Mesothelial cell of epicardium (in vitro differentiated cells): Measurements from ENCODE around the gene RBM15. TPM values are rescaled to one million over a fixed set of nuclear protein-coding genes. Genes with fewer than 3 reads are reported as not detected.
A peak's percentile ranks its signal among the peaks of the same experiment; 100 is the strongest.

Experiments used
- DNase-seq, 2 experiments: peaks; one replicate each; pipeline ENCODE4 v3.0.0; 2021; ENCODE audit warnings: low spot score in 2 of 2; ENCODE audit not compliant: unreplicated experiment in 2 of 2
- H3K27ac Mint-ChIP-seq: 2 replicates; pipeline ENCODE4 v1.8.0; 2021; ENCODE audit warnings: mixed read lengths
- H3K27me3 Mint-ChIP-seq: 2 replicates; pipeline ENCODE4 v1.8.0; 2021; ENCODE audit warnings: low read depth, mixed read lengths
- H3K36me3 Mint-ChIP-seq: 2 replicates; pipeline ENCODE4 v1.8.0; 2021; ENCODE audit warnings: mixed read lengths
- H3K4me1 Mint-ChIP-seq: 2 replicates; pipeline ENCODE4 v1.8.0; 2021; ENCODE audit warnings: mixed read lengths
- H3K4me3 Mint-ChIP-seq: 2 replicates; pipeline ENCODE4 v1.8.0; 2021; ENCODE audit warnings: mild to moderate bottlenecking, moderate library complexity, mixed read lengths
- H3K9me3 Mint-ChIP-seq: 2 replicates; pipeline ENCODE4 v1.8.0; 2021; ENCODE audit warnings: mixed read lengths
- total RNA-seq: library from RNA; stranded (reverse); gene quantifications from 3 replicates; pipeline ENCODE4 v1.2.1, GENCODE V29; 2021
- TF ChIP-seq, protein P1 (sequence below): fragments of 200-600 bp; sonication (generic); IDR thresholded peaks from one replicate; pipeline ENCODE4 v1.5.0; 2021; ENCODE audit warnings: antibody characterized with exemption; ENCODE audit not compliant: unreplicated experiment

RBM15 gene
- total RNA-seq, 1 donor from 2014 or later, result 41.0 TPM

DNA sequence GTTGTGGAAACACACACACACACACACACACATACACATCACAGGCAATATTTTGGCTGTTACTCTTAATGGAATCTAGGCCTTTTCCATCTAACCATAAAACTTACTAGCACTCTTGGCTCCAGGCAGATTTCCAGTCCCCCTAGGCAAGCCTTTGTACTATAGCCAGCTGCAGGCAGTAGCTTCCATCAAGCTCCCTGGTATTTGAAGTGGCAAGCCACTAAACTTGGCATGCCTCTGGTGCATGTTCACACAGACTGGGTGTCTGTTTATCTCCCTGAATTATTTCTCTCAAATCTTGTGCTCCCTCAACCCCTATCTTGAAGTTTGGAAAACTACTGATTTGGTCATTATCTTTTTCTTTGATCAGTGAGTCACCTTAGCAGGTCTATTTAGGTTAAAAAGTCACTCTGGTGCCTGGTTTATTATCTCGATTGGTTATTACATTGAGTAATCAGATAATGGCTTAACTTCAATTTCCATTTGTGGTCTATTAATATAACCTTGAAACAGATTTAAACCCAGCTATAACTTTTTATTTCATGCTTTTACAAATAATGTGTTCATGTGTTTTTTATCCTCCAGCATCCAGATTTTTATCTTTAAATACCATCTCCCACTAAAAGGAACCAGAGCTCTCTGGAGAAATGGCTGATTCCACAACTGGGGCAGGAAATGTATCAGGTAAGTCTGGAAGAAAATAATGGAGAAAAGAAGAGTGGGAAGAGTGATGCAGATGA lies 2.7 kb upstream of the RBM15 start:
- TF ChIP-seq, protein P1, sequence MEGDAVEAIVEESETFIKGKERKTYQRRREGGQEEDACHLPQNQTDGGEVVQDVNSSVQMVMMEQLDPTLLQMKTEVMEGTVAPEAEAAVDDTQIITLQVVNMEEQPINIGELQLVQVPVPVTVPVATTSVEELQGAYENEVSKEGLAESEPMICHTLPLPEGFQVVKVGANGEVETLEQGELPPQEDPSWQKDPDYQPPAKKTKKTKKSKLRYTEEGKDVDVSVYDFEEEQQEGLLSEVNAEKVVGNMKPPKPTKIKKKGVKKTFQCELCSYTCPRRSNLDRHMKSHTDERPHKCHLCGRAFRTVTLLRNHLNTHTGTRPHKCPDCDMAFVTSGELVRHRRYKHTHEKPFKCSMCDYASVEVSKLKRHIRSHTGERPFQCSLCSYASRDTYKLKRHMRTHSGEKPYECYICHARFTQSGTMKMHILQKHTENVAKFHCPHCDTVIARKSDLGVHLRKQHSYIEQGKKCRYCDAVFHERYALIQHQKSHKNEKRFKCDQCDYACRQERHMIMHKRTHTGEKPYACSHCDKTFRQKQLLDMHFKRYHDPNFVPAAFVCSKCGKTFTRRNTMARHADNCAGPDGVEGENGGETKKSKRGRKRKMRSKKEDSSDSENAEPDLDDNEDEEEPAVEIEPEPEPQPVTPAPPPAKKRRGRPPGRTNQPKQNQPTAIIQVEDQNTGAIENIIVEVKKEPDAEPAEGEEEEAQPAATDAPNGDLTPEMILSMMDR, result no peak
- peak overlapping the region; percentile 50 for H3K4me3 Mint-ChIP-seq
- peak overlapping the region; percentile 88 for H3K27ac Mint-ChIP-seq
- H3K4me1 Mint-ChIP-seq, result peaks cover 38% of the 10 kb centered on the region
- H3K36me3 Mint-ChIP-seq, result peaks cover 3% of the 10 kb centered on the region
- no peak for DNase-seq
- H3K27me3 Mint-ChIP-seq, result no peaks in the 10 kb centered on the region
- no peaks in the 10 kb centered on the region for H3K9me3 Mint-ChIP-seq

DNA sequence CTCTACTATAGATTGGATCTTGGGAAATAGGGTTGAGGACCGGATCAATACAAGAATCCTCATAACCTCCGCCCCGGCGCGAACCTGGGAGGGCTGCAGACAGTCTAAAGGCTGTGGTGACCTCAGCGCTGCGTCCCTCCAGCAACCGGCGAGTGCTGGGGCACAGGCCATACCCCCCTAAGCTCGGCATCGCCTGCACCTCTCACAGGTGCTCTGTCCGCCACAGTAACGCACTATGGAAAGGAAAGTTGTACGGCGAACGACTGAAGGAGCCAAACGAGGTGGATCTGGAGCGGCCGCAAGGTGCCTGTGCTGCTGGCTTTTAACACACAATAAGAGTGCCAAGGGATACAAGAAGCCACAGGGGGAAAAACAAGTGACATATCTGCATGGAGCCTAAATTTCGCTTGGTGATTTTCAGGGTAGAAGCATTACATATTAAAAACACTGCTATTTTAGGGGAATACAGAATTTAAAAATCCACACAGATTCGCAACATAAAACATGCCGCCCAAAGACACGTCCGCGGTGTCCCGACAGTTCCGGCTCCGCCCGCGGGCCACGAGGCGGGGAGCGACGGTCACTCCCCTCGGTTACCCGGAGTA lies 1.4 kb upstream of the RBM15 start:
- no peaks in the 10 kb centered on the region for H3K9me3 Mint-ChIP-seq
- peaks cover 52% of the 10 kb centered on the region for H3K4me1 Mint-ChIP-seq
- no peak overlapping the region for H3K4me3 Mint-ChIP-seq
- peak in 1 of 2 experiments; percentile 45 for DNase-seq
- TF ChIP-seq, protein P1, result no peak
- H3K27me3 Mint-ChIP-seq, result no peaks in the 10 kb centered on the region
- H3K27ac Mint-ChIP-seq, result peak overlapping the region; percentile 97
- peaks cover 6% of the 10 kb centered on the region for H3K36me3 Mint-ChIP-seq

DNA sequence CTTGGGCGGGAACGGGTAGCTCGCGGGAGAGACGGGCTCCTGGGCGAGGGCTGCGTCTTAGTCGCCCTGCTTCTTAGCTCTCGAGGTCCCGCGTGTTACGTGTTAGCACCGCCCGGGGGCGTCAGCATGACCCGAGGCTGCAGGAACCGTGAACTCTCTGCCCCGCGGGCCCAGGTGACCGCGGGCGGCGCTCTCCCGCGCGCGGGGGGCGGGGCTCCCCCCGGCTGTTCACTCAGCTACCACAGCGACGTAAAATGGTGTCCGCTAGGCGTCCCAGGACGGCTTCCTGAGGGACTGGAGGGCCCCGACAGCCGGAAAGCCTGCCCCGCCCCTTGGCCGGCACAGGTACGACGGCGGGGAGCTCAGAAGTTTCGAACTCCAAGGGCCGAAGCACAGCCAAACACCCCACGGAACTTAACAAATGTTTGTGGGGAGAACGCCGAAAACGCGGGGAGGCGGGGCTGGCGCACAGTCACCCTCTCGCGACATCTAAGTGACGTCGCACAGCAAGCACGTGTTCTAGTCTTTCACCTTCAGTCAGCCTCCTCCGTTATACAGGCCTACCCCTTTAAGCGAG lies 780 bp upstream of the RBM15 start:
- DNase-seq, result peak; percentile 88 to 96
- Mint-ChIP-seq H3K27me3 (no peaks in the 10 kb centered on the region), H3K9me3 (no peaks in the 10 kb centered on the region), H3K4me3 (no peak overlapping the region), H3K4me1 (peaks cover 58% of the 10 kb centered on the region), H3K27ac (peak overlapping the region; percentile 97), H3K36me3 (peaks cover 7% of the 10 kb centered on the region)
- TF ChIP-seq, protein P1, result peak; percentile 46

DNA sequence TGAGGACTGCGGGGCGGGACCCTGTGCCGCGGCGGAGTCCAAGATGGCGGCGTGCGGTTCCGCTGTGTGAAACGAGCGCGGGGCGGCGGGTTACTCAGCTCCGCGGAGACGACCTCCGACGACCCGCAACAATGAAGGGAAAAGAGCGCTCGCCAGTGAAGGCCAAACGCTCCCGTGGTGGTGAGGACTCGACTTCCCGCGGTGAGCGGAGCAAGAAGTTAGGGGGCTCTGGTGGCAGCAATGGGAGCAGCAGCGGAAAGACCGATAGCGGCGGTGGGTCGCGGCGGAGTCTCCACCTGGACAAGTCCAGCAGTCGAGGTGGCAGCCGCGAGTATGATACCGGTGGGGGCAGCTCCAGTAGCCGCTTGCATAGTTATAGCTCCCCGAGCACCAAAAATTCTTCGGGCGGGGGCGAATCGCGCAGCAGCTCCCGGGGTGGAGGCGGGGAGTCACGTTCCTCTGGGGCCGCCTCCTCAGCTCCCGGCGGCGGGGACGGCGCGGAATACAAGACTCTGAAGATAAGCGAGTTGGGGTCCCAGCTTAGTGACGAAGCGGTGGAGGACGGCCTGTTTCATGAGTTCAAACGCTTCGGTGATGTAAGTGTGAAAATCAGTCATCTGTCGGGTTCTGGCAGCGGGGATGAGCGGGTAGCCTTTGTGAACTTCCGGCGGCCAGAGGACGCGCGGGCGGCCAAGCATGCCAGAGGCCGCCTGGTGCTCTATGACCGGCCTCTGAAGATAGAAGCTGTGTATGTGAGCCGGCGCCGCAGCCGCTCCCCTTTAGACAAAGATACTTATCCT lies 430 bp downstream of the RBM15 start:
- TF ChIP-seq, protein P1, result peak; percentile 29
- peaks cover 12% of the 10 kb centered on the region for H3K36me3 Mint-ChIP-seq
- no peaks in the 10 kb centered on the region for H3K27me3 Mint-ChIP-seq
- H3K4me3 Mint-ChIP-seq, result no peak overlapping the region
- H3K9me3 Mint-ChIP-seq, result no peaks in the 10 kb centered on the region
- no peak overlapping the region for H3K27ac Mint-ChIP-seq
- peak; percentile 45 to 76 for DNase-seq
- peaks cover 70% of the 10 kb centered on the region for H3K4me1 Mint-ChIP-seq

DNA sequence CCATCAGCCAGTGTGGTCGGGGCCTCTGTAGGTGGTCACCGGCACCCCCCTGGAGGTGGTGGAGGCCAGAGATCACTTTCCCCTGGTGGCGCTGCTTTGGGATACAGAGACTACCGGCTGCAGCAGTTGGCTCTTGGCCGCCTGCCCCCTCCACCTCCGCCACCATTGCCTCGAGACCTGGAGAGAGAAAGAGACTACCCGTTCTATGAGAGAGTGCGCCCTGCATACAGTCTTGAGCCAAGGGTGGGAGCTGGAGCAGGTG lies 961 bp downstream of the RBM15 start:
- Mint-ChIP-seq H3K36me3 (peaks cover 12% of the 10 kb centered on the region), H3K4me1 (peaks cover 70% of the 10 kb centered on the region), H3K27ac (no peak overlapping the region), H3K4me3 (no peak overlapping the region), H3K9me3 (no peaks in the 10 kb centered on the region), H3K27me3 (no peaks in the 10 kb centered on the region)
- TF ChIP-seq, protein P1, result no peak
- DNase-seq, result no peak
